Measurements from ENCODE around the gene HMOX1.
A peak's percentile ranks its signal among the peaks of the same experiment; 100 is the strongest.

The HMOX1 gene

DNA sequence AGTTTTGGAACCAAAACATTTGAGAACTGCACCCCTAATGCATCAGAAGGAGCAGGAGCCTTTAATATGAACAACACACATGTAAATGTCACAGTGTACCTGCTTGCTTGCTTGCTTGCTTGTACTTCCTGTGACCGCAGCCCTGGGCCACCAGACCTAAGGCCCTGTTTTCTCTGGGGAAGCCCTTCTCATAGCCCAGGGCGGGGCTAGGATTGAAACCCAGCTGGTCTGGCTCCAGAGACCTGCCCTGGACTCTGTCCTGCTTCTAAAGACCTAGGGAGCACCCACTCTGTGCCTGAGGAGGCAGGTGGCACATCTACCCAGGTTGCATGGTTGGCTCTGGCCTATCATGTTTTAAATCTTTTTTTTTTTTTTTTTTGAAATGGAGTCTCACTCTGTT is 11.5 kb downstream of the HMOX1 start:
- H3K4me1 ChIP-seq (ENCODE audit: control insufficient read depth, low read length) = peaks cover 21% of the 10 kb centered on the region
- H3K9me3 ChIP-seq (ENCODE audit: control insufficient read depth, insufficient read depth, low read length) = no peaks in the 10 kb centered on the region
- peak overlapping the region; percentile 36; the same call in 1 of the 2 replicates for H3K4me2 ChIP-seq (ENCODE audit: low read length)
- no peak overlapping the region for H3K4me3 ChIP-seq (ENCODE audit: low read length)
- no peak overlapping the region for H3K27ac ChIP-seq (ENCODE audit: low read depth, low read length)
- no peaks in the 10 kb centered on the region; the same call in 1 of the 2 replicates for H3F3A ChIP-seq (ENCODE audit: control insufficient read depth, insufficient read depth)
- no peaks in the 10 kb centered on the region for H3K27me3 ChIP-seq (ENCODE audit: control insufficient read depth, low read length)
- no peaks in the 10 kb centered on the region for H4K20me1 ChIP-seq (ENCODE audit: control insufficient read depth, insufficient read depth, low read depth, low read length)
- H3K79me2 ChIP-seq (ENCODE audit: control insufficient read depth, low read length) = no peaks in the 10 kb centered on the region
- TF ChIP-seq, protein P1, sequence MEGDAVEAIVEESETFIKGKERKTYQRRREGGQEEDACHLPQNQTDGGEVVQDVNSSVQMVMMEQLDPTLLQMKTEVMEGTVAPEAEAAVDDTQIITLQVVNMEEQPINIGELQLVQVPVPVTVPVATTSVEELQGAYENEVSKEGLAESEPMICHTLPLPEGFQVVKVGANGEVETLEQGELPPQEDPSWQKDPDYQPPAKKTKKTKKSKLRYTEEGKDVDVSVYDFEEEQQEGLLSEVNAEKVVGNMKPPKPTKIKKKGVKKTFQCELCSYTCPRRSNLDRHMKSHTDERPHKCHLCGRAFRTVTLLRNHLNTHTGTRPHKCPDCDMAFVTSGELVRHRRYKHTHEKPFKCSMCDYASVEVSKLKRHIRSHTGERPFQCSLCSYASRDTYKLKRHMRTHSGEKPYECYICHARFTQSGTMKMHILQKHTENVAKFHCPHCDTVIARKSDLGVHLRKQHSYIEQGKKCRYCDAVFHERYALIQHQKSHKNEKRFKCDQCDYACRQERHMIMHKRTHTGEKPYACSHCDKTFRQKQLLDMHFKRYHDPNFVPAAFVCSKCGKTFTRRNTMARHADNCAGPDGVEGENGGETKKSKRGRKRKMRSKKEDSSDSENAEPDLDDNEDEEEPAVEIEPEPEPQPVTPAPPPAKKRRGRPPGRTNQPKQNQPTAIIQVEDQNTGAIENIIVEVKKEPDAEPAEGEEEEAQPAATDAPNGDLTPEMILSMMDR (IDR thresholded peaks at IDR 0.05; ENCODE audit: low read depth, low read length, poor library complexity, severe bottlenecking) = no peak
- no peak for TF ChIP-seq EZH2phosphoT487 (IDR thresholded peaks at IDR 0.05; ENCODE audit: borderline replicate concordance, low read length)
- no peaks in the 10 kb centered on the region for H3K36me3 ChIP-seq (ENCODE audit: control insufficient read depth, low read length)
- H3K9me2 ChIP-seq (replicated peaks; ENCODE audit: control insufficient read depth, low read length) = no peaks in the 10 kb centered on the region

GRCh38 chr22:35393116-35394010 is 12.5 kb downstream of the HMOX1 start:
- H3K79me2 ChIP-seq (ENCODE audit: control insufficient read depth, low read length) = no peaks in the 10 kb centered on the region
- TF ChIP-seq, protein P1 (IDR thresholded peaks at IDR 0.05; ENCODE audit: low read depth, low read length, poor library complexity, severe bottlenecking) = no peak
- TF ChIP-seq EZH2phosphoT487 (IDR thresholded peaks at IDR 0.05; ENCODE audit: borderline replicate concordance, low read length) = no peak
- H4K20me1 ChIP-seq (ENCODE audit: control insufficient read depth, insufficient read depth, low read depth, low read length) = no peaks in the 10 kb centered on the region
- no peaks in the 10 kb centered on the region for H3K27me3 ChIP-seq (ENCODE audit: control insufficient read depth, low read length)
- no peaks in the 10 kb centered on the region for H3K9me2 ChIP-seq (replicated peaks; ENCODE audit: control insufficient read depth, low read length)
- no peak overlapping the region for H3K4me2 ChIP-seq (ENCODE audit: low read length)
- no peak overlapping the region for H3K4me3 ChIP-seq (ENCODE audit: low read length)
- H3K27ac ChIP-seq (ENCODE audit: low read depth, low read length) = no peak overlapping the region
- no peaks in the 10 kb centered on the region for H3K36me3 ChIP-seq (ENCODE audit: control insufficient read depth, low read length)
- H3K9me3 ChIP-seq (ENCODE audit: control insufficient read depth, insufficient read depth, low read length) = no peaks in the 10 kb centered on the region
- peaks cover 31% of the 10 kb centered on the region for H3K4me1 ChIP-seq (ENCODE audit: control insufficient read depth, low read length)
- no peaks in the 10 kb centered on the region; the same call in 1 of the 2 replicates for H3F3A ChIP-seq (ENCODE audit: control insufficient read depth, insufficient read depth)

- no peaks in the 10 kb centered on the region for H3K9me3 ChIP-seq (ENCODE audit: control insufficient read depth, insufficient read depth, low read length)
- no peak overlapping the region for H3K4me3 ChIP-seq (ENCODE audit: low read length)
- H3K79me2 ChIP-seq (ENCODE audit: control insufficient read depth, low read length) = no peaks in the 10 kb centered on the region
- H3K4me1 ChIP-seq (ENCODE audit: control insufficient read depth, low read length) = peaks cover 37% of the 10 kb centered on the region
- no peak for TF ChIP-seq EZH2phosphoT487 (IDR thresholded peaks at IDR 0.05; ENCODE audit: borderline replicate concordance, low read length)
- TF ChIP-seq, protein P1 (IDR thresholded peaks at IDR 0.05; ENCODE audit: low read depth, low read length, poor library complexity, severe bottlenecking) = no peak
- no peaks in the 10 kb centered on the region for H3K9me2 ChIP-seq (replicated peaks; ENCODE audit: control insufficient read depth, low read length)
- no peak overlapping the region for H3K4me2 ChIP-seq (ENCODE audit: low read length)
- no peaks in the 10 kb centered on the region for H4K20me1 ChIP-seq (ENCODE audit: control insufficient read depth, insufficient read depth, low read depth, low read length)
- H3K36me3 ChIP-seq (ENCODE audit: control insufficient read depth, low read length) = no peaks in the 10 kb centered on the region
- no peaks in the 10 kb centered on the region; the same call in 1 of the 2 replicates for H3F3A ChIP-seq (ENCODE audit: control insufficient read depth, insufficient read depth)
- no peak overlapping the region for H3K27ac ChIP-seq (ENCODE audit: low read depth, low read length)
- no peaks in the 10 kb centered on the region for H3K27me3 ChIP-seq (ENCODE audit: control insufficient read depth, low read length)
Observed at GRCh38 chr22:35394011-35394312, 13.1 kb downstream of the HMOX1 start.

Data from DOHH2 (cell line).